GM10266 (cell line): ENCODE data around the gene TDRD12.
"Not testable (repeated sequence)": the region's sequence is repeated elsewhere in the genome, so short reads cannot be mapped to it uniquely, and the experiment has no call there.

Source experiments
- DNase-seq: peaks from one replicate; pipeline ENCODE4 v3.0.0; 2012; ENCODE audit errors: extremely low spot score
- TF ChIP-seq, protein P1 (sequence below): IDR thresholded peaks from 2 replicates; pipeline ENCODE4 v1.5.1; 2012; ENCODE audit warnings: mild to moderate bottlenecking, low read depth; ENCODE audit not compliant: control insufficient read depth, insufficient read depth; ENCODE audit errors: missing control alignments

The TDRD12 gene

DNA sequence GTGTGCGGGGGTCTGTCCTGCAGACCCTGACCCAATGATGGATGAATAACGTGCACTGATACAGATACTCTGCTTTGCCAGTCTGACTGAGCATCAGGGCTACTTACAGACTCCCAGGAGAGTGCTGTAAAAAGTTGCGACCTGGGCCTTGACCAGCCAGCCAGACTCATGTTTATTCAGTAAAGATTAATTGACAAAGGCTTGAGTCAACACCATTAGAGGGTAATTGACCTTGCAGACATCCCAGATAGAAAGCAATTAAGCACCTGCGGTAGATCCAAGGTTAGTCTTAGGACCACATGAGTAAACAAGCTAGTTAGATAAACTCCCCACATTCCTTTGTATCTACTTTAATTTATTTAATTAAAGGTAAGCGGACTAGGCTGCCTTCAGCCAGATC, 17.6 kb upstream of the TDRD12 start:
- DNase-seq: no peak
- TF ChIP-seq, protein P1, sequence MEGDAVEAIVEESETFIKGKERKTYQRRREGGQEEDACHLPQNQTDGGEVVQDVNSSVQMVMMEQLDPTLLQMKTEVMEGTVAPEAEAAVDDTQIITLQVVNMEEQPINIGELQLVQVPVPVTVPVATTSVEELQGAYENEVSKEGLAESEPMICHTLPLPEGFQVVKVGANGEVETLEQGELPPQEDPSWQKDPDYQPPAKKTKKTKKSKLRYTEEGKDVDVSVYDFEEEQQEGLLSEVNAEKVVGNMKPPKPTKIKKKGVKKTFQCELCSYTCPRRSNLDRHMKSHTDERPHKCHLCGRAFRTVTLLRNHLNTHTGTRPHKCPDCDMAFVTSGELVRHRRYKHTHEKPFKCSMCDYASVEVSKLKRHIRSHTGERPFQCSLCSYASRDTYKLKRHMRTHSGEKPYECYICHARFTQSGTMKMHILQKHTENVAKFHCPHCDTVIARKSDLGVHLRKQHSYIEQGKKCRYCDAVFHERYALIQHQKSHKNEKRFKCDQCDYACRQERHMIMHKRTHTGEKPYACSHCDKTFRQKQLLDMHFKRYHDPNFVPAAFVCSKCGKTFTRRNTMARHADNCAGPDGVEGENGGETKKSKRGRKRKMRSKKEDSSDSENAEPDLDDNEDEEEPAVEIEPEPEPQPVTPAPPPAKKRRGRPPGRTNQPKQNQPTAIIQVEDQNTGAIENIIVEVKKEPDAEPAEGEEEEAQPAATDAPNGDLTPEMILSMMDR: no peak

DNA sequence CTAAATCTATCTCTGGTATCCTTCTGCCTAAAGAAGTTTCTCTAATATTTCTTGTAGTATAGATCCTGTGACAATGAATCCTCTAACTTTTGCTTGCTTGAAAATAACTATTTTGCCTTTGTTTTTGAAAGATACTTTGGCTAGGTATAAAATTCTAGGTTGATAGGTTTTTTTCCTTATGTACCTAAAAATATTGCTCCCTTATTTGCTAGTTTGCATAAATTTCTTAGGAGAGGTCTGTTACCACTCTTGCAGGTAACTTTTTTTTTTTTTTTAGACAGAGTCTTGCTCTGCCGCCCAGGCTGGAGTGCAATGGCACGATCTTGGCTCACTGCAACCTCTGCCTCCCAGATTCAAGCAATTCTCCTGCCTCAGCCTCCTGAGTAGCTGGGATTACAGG, 15.6 kb upstream of the TDRD12 start:
- DNase-seq: not testable (repeated sequence)

- no peak for DNase-seq
- TF ChIP-seq, protein P1: no peak
Observed at GRCh38 chr19:32708457-32708856, 11.1 kb upstream of the TDRD12 start.

GRCh38 chr19:32709032-32709431, 10.5 kb upstream of the TDRD12 start:
- TF ChIP-seq, protein P1: no peak
- no peak for DNase-seq

DNA sequence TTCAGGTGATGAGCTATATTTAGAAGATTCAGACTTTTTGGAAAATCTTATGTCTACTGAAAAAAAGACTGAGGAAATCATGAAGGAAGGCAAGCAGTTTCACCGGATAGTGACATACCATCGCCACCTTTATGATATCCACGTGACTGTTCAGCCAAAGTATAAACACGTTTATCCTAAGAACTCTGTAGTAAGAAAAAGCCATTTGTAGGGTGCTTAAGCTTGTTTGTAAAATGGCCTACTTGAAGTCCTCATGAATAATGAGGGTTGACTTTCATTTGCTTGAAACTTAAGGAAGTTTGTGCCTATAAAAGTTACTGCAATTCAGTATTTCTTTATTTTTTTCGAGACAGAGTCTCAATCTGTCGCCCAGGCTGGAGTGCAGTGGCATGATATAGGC, 7.8 kb upstream of the TDRD12 start:
- TF ChIP-seq, protein P1: no peak
- DNase-seq: no peak

- not testable (repeated sequence) for DNase-seq
Observed at GRCh38 chr19:32716203-32716602, 3.4 kb upstream of the TDRD12 start.

GRCh38 chr19:32717496-32717895, 2.1 kb upstream of the TDRD12 start:
- TF ChIP-seq, protein P1: no peak
- no peak for DNase-seq

DNA sequence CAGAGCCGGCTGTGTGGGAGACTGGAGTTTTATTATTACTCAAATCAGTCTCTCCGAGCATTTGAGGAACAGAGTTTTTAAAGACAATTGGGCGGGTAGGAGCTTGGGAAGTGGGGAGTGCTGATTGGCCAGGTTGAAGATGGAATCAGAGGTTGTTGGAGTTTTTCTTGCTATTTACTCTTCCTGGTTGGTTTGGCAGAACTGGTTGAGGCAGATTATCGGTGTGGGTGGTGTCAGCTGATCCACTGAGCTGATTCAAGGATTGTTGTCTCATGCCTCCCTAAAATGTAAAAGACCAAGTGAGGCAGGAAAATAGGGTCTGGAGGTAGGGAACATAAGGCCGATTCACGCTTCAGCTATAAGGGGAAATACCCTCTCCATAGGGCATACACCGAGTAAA, 1.3 kb upstream of the TDRD12 start:
- no peak for DNase-seq
- TF ChIP-seq, protein P1: no peak
